HTR-8/SVneo (cell line): ENCODE measurements around the gene SDK1.
"Not testable (repeated sequence)": the region's sequence is repeated elsewhere in the genome, so short reads cannot be mapped to it uniquely, and the experiment has no call there.

ENCODE experiments used
- DNase-seq: peaks from one replicate; pipeline ENCODE4 v3.0.0; 2011; ENCODE audit warnings: low spot score, mixed read lengths; ENCODE audit not compliant: insufficient read length
- FAIRE-seq: peaks from 2 replicates; lab custom pipeline; 2011; peaks lifted over from hg19 to GRCh38; lab: Jason Lieb, UNC

SDK1 gene

DNA sequence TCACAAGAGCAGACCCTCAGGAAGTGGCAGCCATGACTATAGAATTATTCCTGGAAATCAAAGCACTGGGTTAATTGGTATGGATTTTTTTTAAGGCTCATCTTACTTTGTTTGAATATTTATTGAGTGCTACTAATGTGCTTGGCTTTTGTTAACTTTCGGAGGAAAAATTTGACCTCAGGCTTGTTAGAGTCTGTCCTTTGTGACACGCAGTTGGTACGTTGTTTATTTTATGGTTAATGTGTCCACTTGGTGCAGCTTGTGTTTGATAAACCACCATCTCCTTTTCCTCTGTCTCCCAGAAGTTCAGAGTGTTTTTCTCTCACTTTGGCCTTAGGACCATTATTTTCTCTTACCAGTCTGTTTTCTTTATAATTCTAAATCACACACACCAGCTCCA lies 268.6 kb downstream of the SDK1 start:
- FAIRE-seq: no peak
- DNase-seq: no peak

GRCh38 chr7:3573151-3573550 lies 272.1 kb downstream of the SDK1 start:
- DNase-seq: no peak
- no peak for FAIRE-seq

DNA sequence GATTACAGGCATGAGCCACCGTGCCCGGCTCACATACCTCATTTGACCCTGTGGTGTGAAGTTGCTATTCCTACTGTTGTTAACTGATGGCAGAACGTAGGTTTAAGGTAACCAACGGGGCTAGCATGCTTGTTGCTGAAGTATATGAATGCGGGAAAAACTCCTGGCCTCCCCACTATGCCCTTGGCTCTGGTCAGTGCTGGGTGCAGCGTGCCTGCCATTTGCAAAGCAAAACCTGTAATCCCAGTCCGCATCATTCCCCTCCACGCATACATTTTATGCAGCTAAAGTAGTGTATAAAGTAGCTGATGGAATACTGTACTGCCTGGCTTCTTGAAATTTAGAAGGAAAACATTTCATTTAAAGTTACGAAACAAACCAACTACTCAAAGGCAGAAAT lies 273.3 kb downstream of the SDK1 start:
- FAIRE-seq: peak; percentile 20
- no peak for DNase-seq

DNA sequence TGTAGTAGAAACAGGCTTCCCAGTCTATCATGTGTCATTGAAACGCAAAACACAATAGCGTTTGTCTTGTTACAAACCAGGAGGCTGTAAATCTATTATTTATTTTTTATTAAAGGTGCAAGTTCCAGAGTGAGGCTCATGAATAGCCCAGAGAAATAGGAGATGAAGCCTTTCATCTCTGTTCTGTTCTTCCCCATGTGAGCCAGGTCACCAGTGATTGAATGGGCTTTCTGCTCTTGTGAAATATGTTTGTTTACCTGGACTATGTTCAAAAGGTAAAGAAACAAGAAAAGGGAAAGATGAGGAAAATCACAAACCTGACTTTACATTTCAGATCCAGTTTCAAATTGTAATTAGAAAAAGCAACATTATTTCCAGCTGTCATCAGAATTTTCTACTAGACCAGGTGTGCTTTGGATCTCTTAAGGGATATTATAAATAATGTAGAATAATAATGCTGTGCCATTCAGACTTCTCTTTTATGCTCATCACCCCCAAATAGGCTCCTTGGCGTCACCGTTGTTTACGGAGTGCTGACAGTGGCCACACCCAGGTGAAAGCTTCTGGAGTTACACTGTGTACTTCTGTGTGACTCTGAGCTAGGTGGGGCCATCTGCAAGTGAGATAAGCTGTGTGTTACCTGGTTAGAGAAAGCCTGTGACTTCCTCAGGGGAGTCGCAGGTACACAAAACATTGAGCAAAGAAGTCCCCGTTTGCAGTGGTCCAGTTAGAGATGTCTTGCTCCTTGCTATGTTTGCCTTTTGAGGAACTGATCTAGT lies 274.9 kb downstream of the SDK1 start:
- FAIRE-seq (no peak), DNase-seq (no peak)

GRCh38 chr7:3578399-3578798 lies 277.3 kb downstream of the SDK1 start:
- DNase-seq (no peak), FAIRE-seq (no peak)

DNA sequence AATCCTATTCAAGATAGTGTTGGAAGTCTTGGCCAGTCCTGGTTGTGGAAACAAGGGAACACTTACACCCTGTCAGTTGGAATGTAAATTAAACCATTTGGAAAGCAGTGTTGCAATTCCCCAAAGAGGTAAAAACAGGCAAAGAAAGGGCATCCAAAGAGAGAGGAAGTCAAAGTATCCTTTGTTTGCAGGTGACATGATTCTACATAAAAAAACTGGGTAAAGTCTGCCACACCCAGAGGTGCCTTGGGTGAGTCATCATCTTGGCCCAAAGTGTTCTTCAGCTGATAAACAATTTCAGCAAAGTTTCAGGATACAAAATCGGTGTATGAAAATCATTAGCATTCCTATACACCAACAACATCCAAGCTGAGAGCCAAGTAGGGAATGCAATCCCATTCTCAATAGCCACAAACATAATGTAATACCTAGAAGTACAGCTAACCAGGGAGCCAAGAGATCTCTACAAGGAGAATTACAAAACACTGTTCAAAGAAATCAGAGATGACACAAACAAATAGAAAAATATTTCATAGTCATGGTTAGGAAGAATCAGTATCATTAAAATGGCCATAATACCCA lies 278.7 kb downstream of the SDK1 start:
- FAIRE-seq (no peak), DNase-seq (no peak)

DNA sequence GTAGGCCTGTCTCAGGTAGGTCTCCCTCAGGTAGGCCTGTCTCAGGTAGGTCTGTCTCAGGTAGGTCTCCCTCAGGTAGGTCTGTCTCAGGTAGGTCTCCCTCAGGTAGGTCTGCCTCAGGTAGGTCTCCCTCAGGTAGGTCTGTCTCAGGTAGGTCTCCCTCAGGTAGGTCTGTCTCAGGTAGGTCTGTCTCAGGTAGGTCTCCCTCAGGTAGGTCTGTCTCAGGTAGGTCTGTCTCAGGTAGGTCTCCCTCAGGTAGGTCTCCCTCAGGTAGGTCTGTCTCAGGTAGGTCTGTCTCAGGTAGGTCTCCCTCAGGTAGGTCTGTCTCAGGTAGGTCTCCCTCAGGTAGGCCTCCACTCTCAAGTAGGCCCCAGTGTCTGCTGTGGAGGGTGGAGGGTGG lies 281.1 kb downstream of the SDK1 start:
- FAIRE-seq, DNase-seq: not testable (repeated sequence)

DNA sequence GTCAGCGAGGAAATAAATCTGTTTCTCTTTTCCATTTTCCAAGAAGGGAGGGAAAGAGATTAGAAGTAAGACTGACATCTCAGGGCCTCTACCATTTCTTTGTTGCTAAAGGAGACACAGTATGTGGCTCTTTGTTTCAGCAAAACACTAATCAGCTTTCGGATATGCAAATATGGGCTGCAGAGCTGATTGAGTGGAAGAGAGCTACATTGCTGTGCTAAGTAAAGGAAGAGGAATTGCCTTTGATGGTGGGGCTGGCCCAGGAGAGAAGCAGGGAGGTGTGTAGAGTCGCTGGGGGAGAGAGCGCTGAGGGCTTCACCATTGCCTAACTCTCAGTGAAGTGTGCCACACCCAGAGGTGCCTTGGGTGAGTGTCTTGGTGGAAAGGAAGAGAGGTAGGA lies 284.8 kb downstream of the SDK1 start:
- FAIRE-seq (no peak), DNase-seq (no peak)

- FAIRE-seq (no peak), DNase-seq (no peak)
Measured at GRCh38 chr7:3588341-3588740, 287.3 kb downstream of the SDK1 start.

DNA sequence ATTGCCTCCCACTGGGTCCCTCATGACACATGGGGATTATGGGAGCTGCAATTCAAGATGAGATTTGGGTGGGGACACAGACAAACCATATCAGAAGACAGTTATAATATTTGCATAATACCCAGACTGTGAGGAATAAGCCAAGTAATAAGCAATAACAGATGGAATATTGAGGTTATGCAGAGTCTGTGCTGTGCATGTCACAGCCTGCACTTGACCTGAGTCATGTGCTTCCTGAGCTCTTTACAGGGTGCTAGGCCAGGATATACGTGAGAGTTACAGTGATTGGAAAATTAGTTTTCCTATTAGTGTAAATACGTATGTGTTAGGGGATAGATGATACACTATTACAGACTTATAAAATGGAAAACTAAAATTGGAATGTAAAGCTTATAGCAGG lies 288.7 kb downstream of the SDK1 start:
- DNase-seq (no peak), FAIRE-seq (peak; percentile 62)

GRCh38 chr7:3591219-3591618 lies 290.2 kb downstream of the SDK1 start:
- no peak for FAIRE-seq

GRCh38 chr7:3591944-3592343 lies 290.9 kb downstream of the SDK1 start:
- FAIRE-seq (no peak), DNase-seq (no peak)

More at GRCh38 chr7:3591219-3591618, 290.2 kb downstream of the SDK1 start:
- no peak for DNase-seq

DNA sequence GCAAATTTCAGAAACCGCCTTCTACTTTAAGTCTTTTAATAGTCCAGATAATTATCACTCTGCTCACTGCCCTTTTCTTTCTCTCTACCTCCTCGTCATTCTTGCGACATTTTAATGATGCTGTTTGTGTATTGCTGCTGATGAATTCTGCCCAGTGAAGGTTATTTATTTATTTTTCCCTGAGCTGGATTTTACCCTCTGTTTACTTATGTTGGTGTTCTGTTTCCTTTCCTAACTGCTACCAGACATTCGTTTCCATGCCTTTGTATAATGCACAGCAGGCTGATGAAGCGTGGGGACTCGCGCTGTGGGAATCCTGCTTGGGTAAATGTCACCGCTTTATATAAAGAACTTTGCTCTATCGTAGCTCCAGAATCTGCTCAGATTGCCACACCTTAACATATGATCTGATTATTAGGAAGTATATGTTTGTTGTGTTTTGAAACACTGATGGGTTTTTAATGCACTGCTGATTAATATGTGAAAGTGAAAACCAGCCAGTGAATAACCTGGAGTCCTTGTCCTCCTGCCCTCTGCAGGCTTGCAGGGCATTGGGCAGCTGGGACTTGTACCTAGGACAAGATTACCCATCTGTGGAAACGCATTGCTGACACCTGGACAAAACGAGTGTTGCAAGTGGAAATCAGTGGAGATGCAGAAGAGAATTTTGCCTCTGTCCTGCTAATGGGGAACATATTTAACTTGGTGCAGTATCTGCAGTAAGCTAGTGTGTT lies 291.5 kb downstream of the SDK1 start:
- FAIRE-seq (no peak), DNase-seq (no peak)

DNA sequence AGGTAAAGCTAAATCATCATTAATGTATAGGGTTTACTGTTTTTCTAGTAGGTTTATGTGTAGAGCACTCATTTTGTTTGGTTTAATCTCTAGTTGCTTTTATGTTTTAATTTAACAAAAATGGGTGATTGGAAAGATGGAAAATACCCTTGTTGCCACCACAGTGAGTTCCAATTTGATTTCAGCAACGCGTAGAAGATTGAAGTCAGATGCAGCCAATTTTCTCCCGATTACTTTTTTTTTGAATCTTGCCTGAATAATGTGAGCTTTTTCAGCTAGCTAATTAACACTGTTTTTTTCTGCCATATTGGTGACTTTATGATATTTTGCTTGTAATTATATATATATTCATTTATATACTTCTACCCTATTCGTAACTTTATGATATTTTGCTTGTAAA lies 293.8 kb downstream of the SDK1 start:
- DNase-seq (no peak), FAIRE-seq (no peak)

GRCh38 chr7:3598854-3599253 lies 297.8 kb downstream of the SDK1 start:
- DNase-seq (no peak), FAIRE-seq (no peak)

- DNase-seq (peak; percentile 26), FAIRE-seq (peak; percentile 13)
Measured at GRCh38 chr7:3605222-3605621, 304.2 kb downstream of the SDK1 start.

- FAIRE-seq: peak; percentile 54
- DNase-seq: no peak
Measured at GRCh38 chr7:3606436-3606835, 305.4 kb downstream of the SDK1 start.

- FAIRE-seq (no peak), DNase-seq (no peak)
Measured at GRCh38 chr7:3607847-3608246, 306.8 kb downstream of the SDK1 start.

GRCh38 chr7:3616306-3616705 lies 315.3 kb downstream of the SDK1 start:
- DNase-seq (no peak), FAIRE-seq (peak; percentile 90)

- FAIRE-seq: no peak
- no peak for DNase-seq
Measured at GRCh38 chr7:3630081-3630480, 329.0 kb downstream of the SDK1 start.

DNA sequence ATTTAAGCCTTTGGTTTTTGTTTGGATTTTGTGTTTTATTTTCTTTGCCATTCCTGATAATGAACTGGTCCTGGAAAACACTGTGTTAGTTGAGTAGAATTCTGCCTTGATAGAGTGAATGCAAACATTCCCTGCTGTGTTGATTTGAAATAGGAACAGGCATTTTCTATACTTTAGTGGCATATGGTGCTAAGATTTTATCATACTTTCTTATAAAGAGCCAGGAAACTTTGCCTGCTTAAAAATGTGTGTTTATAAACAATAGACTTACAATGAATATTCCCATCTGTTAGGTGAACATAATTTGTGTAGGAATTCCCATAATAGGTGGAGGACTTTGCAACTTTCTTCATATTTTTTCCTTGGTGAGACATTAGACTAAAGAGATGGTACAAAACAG lies 333.3 kb downstream of the SDK1 start:
- DNase-seq (no peak), FAIRE-seq (no peak)
